GM19351 (cell line): ENCODE data around the gene CCT7.

Source experiments
- ATAC-seq: cut with Tn5 transposase; IDR thresholded peaks from one replicate; pipeline ENCODE4 v1.9.1; 2021; ENCODE audit warnings: mild to moderate bottlenecking, moderate library complexity; ENCODE audit not compliant: unreplicated experiment

The CCT7 gene

GRCh38 chr2:73225513-73226360 lies 8.4 kb upstream of the CCT7 start:
- ATAC-seq, result no peak

GRCh38 chr2:73227086-73227485 lies 7.0 kb upstream of the CCT7 start:
- ATAC-seq, result no peak

GRCh38 chr2:73228631-73229030 lies 5.5 kb upstream of the CCT7 start:
- no peak for ATAC-seq

- ATAC-seq, result no peak
Observed at GRCh38 chr2:73232403-73233153, 1.5 kb upstream of the CCT7 start.

GRCh38 chr2:73233154-73233931 lies 765 bp upstream of the CCT7 start, which contains the start of gene PRADC1:
Gene PRADC1 (minus strand): TSS chr2:73233239. CDS start chr2:73233160, 79 bp downstream.
- ATAC-seq, result peak; percentile 88

GRCh38 chr2:73235315-73236028 lies 1.4 kb downstream of the CCT7 start:
- ATAC-seq, result no peak

GRCh38 chr2:73237168-73237567 lies 3.1 kb downstream of the CCT7 start:
- ATAC-seq, result no peak

- ATAC-seq, result no peak
Observed at GRCh38 chr2:73238149-73238548, 4.0 kb downstream of the CCT7 start.

- ATAC-seq, result no peak
Observed at GRCh38 chr2:73238976-73239375, 4.9 kb downstream of the CCT7 start.

GRCh38 chr2:73239776-73240175 lies 5.7 kb downstream of the CCT7 start:
- no peak for ATAC-seq

GRCh38 chr2:73243884-73244570 lies 9.9 kb downstream of the CCT7 start:
- ATAC-seq, result no peak

GRCh38 chr2:73244580-73244979 lies 10.5 kb downstream of the CCT7 start:
- ATAC-seq, result no peak

GRCh38 chr2:73246850-73247249 lies 12.7 kb downstream of the CCT7 start:
- no peak for ATAC-seq

GRCh38 chr2:73249636-73250035 lies 15.5 kb downstream of the CCT7 start:
- ATAC-seq, result no peak

GRCh38 chr2:73250872-73251846 lies 17.1 kb downstream of the CCT7 start:
- no peak for ATAC-seq

GRCh38 chr2:73252238-73253027 lies 18.3 kb downstream of the CCT7 start:
- ATAC-seq, result no peak

GRCh38 chr2:73253400-73253799 lies 19.3 kb downstream of the CCT7 start:
- no peak for ATAC-seq

- no peak for ATAC-seq
Observed at GRCh38 chr2:73253901-73254300, 19.8 kb downstream of the CCT7 start.
